ENCODE results near the gene BHMT2.

Gene BHMT2, protein sequence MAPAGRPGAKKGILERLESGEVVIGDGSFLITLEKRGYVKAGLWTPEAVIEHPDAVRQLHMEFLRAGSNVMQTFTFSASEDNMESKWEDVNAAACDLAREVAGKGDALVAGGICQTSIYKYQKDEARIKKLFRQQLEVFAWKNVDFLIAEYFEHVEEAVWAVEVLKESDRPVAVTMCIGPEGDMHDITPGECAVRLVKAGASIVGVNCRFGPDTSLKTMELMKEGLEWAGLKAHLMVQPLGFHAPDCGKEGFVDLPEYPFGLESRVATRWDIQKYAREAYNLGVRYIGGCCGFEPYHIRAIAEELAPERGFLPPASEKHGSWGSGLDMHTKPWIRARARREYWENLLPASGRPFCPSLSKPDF

DNA sequence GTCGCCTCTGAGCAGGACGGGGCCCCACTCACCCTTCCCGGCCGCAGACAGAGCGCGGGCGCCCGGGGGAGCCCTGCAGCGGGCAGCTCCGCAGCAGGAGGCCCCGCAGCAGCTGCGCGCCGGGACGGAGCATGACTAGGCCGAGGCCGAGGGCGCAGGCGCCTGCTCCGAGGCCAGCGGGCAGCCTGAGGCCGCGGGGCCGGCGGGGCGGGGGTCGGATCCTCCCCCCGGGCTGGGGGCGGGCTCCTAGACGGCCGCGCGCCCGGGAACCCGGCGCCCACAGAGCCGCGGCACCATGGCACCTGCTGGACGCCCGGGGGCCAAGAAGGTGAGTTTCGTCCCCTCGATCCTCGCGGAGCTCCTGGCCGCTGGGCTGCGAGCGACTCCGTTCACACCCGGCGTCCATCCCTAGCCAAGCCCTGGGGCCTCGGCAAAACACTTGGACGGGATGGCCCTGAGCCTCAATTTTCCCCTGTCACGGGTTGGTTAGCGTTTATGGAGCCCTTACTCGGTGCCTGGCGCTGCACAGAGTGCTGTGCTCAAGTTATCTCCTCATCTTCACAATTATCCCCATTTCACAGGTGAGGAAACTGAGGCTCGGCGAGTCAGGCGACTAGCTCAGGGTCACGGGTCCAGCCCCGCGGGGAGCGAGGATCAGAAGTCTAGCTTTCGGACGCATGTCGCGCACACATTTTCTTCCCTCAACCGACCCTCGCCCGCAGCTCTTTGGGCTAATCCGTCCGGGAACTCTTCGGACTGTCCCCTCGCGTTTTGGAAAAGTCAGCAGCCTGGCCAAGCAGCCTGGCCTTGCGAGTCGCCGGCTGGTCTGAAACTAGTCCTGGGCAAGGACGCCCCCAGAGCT, at the start of gene BHMT2, which contains the start of gene DMGDH:
Gene BHMT2 (plus strand): TSS at position 280 of the 862 bp plus-strand sequence. CDS start 16 bp downstream, at position 296.
Gene DMGDH (minus strand): TSS at position 187 of the 862 bp plus-strand sequence. CDS start 54 bp downstream, at position 133.
- no peak for DNase-seq

DNA sequence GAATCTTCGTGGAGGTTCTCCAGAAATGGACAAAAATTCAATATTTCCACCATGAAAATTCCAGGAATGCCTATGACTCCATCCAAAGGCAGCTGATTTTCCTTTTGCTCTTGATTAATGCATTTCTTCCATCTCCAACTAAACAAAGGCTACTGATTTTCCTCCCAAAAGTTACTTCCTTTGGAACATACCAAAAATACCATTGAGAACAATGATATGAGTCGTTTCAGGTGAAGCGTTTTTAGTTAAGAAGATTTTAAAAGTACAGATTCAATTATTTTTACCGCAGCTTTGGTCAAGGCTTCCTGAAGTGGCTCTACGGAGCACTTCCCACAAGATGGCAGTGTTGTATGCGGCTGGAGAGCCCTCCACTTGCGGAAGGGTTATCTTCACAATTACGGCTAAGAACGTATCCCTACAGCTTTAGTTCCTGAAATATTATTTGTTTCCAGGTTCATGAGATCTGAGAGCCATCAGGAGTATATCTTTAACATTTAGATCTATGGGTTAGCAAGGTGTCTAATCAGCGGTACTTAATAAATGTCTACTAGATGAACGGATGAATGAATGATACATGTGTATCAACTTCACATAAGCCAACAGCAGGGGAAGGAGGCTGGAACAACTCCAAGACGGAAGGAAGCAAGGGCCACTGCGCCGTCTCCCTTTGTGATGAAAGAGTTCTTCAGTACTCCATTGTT, 48.6 kb upstream of the BHMT2 start:
- DNase-seq: peak; percentile 39

DNA sequence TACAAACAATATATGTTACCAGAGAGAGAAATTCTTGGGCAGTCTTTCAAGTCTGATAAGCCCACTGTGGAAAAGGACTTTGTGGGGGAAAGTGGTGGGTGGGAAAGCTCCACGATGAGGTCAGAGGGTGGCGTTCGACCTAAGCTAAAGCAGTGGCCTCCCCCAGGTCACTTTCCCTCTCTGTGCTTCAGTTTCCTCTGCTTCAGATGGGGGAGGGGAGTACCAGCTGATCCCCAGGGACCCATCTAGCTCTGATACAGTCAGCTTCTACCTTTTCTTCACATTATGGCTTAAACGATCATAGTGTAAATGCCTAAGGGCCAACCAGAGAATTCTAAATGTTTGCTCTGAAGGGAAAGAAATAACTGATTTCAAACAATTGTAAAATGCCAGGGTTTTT, 47.8 kb upstream of the BHMT2 start:
- DNase-seq: no peak

- DNase-seq: no peak
These were observed 46.8 kb upstream of the BHMT2 start for GRCh38 chr5:79022771-79023170.

- no peak for DNase-seq
These were observed 46.2 kb upstream of the BHMT2 start for GRCh38 chr5:79023348-79023747.

- DNase-seq: no peak
These were observed 45.6 kb upstream of the BHMT2 start for GRCh38 chr5:79023947-79024346.

GRCh38 chr5:79025054-79025472, 44.5 kb upstream of the BHMT2 start:
- DNase-seq: peak; percentile 39

DNA sequence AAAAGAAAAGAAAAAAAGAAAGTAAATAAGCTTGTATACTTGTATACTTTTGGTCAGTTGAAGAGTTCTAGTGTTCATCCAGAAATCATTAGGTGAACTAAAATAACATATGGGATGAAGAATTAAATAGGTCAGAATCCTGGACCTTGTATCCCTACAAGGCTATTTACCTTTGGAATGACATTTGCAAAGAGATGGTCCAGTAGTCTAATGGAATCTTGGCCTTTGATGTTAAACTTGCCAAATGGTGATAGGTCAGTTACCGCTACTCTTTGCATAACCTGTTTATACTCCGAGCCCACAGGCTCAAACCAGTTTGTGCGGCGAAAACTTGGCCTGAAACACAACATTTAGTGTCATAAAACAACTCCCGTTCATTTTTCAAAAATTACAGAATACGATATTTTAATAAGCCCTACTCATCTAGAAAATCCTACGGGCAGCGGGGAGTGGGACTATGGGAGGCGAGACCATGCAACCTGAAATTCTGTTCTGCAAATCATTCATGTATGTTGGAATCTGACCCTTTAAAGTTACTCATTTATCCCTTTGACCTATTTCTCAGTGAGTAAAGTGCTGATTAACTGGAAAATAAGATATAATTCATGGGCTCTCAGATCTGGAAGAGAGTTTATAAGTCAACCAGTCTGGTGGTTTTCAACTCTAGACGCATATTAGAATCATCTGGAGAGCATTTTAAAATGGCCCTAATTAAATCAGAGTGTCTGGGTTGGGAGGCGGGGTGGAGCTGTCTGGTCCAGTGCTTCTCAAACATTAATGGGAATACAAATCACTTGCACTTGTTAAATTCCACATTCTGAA, 38.7 kb upstream of the BHMT2 start:
- DNase-seq: no peak

DNA sequence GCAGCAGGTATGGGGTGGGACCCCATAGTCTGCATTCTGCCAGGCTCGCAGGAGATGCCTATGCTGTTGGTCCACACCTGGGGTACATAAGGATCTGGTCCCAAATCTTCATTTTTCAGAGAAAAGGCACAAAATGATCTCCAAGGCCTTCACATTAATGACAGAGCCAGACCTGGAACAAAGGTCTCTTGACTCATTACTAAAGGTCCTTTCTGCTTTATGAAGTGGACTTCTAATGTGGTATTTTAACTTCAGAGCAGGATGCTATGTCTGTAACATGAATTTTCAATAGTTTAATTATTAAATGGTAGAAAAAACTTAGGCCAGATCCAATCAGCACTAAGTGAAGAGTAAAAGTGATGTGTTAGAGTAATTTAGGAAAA, 38.1 kb upstream of the BHMT2 start:
- DNase-seq: no peak

DNA sequence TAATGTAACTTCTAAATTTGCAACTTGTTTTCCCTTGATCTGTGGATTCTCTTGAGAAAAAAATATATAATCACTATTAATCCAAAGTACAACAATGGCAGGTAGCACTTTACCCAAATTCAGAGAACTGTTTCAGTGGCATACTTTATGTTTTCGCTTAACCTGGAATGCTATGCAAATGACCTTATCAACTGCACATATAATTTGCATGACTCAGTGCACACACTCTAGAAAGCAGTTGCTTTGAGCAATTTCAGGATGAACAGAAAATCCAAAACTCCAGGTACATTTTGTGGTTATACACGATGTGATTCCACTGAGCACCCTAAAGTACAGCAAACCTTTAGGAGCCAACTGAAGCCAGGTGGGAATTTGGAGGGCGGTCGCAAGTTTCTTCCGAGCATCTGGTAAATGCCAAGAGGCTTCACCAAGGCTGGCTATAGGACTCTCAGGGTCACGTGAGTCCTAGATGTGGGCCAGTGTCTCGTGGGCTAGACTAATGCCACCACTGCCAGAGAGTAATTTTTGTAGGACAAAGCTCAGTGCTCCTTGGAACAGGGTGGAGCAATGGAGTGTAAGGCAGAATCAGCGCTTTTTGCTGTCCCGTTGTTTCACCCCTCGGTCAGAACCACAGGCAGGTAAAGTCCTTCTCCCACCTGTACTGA, 37.4 kb upstream of the BHMT2 start:
- no peak for DNase-seq

DNA sequence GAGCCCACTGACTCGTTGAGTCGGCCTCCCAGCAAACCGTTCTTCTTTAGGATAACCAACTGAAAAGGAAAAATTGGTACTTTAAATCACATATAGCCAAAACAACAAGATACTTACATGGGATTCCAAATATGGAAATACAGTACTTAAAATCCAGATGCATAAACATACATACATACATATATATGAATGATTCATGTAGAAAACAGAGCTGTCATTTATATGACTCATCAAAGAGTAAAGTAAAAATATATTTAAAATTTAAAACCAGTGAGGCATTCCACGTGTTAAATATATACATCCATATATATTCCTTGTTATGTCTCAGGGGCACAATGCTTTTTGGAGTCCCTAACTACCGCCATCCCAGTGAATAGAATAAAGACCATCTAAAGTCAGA, 36.8 kb upstream of the BHMT2 start:
- no peak for DNase-seq

GRCh38 chr5:79035237-79035636, 34.3 kb upstream of the BHMT2 start:
- no peak for DNase-seq

DNA sequence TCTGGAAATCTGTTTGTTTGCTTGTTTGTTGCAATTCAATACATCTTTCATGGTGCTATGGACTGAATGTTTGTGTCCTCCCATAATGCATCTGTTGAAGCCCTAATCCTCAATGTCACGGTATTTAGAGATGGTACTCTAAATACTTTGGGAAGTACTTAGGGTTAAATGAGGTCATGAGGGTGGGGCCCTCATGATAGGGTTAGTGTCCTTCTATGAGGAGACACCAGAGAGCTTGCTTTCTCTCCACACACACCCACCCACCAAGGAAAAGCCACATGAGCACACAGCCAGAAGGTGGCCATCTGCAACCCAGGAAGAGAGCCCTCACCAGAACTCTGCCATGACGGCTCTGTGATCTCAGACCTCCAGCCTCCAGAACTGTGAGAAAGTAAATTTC, 32.8 kb upstream of the BHMT2 start:
- no peak for DNase-seq

DNA sequence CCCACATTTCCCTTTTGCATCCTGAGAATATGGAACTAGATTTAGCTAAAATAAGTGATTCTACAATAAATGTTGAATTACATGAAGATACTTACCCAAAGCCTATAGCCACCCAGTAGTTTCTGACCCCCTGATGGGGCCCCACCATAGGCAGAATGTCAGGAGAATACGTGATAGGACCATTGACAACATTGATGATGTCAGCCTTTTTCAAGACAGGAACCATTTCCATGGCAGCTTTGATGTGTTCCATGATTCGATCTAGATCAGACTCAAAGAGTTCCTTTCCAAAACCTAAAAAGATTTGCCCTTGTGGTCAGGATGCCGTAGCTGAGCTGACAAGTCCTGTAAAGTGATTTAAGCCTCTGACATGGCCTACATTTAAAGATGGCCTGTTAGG, 27.4 kb upstream of the BHMT2 start:
- DNase-seq: no peak

- no peak for DNase-seq
These were observed 22.4 kb upstream of the BHMT2 start for GRCh38 chr5:79047199-79047598.

GRCh38 chr5:79048437-79048836, 21.1 kb upstream of the BHMT2 start:
- DNase-seq: no peak

DNA sequence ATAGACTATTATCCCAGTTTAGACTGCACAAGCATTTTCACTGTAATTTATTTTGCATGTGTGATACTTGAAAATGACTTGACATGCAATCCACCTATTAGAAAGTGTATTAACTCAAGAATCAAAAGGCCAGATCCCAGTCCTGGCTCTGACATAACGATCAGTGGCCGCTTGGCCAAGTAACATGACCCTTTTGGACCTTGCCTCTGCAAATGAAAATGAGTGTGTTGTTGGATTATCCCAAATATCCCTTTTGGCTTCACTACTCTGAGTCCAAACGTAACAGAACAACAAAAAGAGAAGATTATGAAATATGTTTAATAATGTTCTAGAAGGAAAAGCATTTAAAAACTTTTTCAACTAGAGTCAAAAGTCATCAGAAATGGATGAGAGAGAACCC, 19.1 kb upstream of the BHMT2 start:
- no peak for DNase-seq

DNA sequence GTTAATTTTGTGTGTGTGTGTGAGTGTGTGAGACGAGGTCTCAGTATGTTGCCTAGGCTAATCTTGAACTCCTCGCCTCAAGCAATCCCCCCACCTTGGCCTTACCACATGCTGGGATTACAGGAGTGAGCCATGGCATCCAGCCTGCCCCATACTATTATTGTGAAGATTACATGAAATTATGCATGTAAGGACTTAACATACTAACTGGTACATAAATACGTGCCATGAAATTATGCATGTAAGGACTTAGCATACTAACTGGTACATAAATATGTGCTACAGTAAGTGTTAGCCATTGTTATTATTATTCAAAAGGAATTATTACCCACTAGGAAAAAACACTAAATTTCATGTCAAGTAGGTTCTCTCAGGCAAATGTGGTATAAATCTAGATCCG, 16.2 kb upstream of the BHMT2 start:
- DNase-seq: no peak

- DNase-seq: no peak
These were observed 14.6 kb upstream of the BHMT2 start for GRCh38 chr5:79055017-79055416.

GRCh38 chr5:79056847-79057246, 12.7 kb upstream of the BHMT2 start:
- no peak for DNase-seq

DNA sequence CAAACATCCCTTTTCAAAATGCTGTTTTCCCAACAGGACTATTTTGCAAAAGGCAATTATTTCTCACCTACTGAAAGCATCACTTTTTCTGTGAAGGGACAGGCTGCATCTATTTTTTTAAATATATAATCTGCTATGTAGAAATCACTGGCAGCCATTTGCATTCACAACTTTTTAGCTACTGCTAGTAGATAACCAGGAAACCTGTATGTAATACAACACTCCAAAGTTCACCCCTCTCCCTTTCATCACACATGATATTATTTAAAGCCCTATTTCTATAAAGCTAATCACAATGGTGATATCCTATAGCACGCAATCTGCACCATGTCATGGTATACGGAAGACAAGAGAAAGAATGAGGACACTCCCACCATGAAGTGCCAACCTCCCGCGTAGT, 9.9 kb upstream of the BHMT2 start:
- DNase-seq: no peak

DNA sequence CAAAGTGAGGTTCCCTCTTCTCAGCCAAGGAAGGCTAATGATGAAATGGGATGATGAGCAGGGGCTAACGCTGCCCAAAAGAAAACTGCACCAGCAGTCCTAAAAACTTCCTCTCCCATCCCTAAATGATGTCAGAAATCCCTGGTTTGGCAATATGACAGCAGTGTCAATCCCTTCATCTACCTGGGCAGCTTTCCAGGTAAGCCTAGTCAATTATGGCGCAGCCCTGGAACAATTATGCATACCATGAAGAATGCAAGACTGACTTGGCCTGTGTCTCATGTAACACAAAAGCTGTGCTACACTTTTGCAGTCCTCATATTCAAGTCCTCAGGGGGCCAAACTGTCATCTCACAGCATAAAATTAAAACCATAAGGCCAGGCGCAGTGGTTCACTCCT, 7.1 kb upstream of the BHMT2 start:
- DNase-seq: no peak

Data from SHP77 treated with DMSO at 0.1 percent for 48 hours (cell line).